ENCODE results near the gene TDG. TPM values are rescaled to one million over a fixed set of nuclear protein-coding genes. Genes with fewer than 3 reads are reported as not detected.
A peak's percentile ranks its signal among the peaks of the same experiment; 100 is the strongest.

The TDG gene
- total and polyA plus RNA-seq, 10 of the 15 experiments (the other 5 are each of a cell fraction or from before 2014, with no cell fraction given): 29.7 to 68.8 (median 51.2) TPM

DNA sequence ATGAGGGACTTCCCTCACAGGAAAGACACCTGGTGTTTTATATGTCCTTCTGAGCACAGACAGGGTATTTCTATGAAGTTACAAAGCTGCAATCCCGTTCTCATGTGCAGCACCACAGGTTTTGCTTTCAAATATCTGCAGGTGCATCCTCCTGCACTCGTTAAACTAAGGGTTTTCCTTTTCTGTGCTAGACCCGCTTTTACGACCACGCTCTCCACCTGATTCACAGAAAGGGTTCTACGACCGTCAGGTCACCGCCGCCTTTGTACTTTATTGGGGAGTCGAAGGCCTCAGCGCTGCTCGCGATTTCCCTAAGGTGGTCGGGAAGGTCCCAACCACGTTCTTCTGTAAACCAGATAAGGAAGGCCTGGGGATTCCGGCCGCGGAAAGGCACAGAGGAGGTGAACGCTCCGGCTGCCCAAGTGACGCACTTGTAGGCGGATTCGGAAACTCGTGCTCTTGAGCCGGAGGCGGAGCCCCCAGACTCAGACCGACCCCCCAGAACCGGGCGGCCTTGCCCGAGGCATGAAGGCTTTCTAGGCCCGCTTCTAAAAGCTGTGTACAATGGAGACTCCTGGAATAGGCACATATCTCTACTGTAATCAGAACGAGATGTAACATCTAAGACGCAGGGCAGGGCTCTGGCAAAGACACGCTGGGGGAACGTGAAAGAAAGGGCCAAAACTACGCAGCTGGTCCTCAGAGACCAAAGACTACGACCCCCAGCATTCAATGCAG is 36.5 kb upstream of the TDG start (continued):
- TF ChIP-seq, protein P1, sequence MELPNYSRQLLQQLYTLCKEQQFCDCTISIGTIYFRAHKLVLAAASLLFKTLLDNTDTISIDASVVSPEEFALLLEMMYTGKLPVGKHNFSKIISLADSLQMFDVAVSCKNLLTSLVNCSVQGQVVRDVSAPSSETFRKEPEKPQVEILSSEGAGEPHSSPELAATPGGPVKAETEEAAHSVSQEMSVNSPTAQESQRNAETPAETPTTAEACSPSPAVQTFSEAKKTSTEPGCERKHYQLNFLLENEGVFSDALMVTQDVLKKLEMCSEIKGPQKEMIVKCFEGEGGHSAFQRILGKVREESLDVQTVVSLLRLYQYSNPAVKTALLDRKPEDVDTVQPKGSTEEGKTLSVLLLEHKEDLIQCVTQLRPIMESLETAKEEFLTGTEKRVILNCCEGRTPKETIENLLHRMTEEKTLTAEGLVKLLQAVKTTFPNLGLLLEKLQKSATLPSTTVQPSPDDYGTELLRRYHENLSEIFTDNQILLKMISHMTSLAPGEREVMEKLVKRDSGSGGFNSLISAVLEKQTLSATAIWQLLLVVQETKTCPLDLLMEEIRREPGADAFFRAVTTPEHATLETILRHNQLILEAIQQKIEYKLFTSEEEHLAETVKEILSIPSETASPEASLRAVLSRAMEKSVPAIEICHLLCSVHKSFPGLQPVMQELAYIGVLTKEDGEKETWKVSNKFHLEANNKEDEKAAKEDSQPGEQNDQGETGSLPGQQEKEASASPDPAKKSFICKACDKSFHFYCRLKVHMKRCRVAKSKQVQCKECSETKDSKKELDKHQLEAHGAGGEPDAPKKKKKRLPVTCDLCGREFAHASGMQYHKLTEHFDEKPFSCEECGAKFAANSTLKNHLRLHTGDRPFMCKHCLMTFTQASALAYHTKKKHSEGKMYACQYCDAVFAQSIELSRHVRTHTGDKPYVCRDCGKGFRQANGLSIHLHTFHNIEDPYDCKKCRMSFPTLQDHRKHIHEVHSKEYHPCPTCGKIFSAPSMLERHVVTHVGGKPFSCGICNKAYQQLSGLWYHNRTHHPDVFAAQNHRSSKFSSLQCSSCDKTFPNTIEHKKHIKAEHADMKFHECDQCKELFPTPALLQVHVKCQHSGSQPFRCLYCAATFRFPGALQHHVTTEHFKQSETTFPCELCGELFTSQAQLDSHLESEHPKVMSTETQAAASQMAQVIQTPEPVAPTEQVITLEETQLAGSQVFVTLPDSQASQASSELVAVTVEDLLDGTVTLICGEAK (IDR thresholded peaks at IDR 0.05; ENCODE audit: borderline replicate concordance): no peak
- TF ChIP-seq KDM1A (IDR thresholded peaks at IDR 0.05; ENCODE audit: borderline replicate concordance) (no peak), TAF1 (IDR thresholded peaks at IDR 0.05; ENCODE audit: borderline replicate concordance, low read depth, low read length) (peak; percentile 12), SP1 (IDR thresholded peaks at IDR 0.05; ENCODE audit: low read depth, low read length) (no peak), ZNF622 (IDR thresholded peaks at IDR 0.05) (no peak), CBFB (IDR thresholded peaks at IDR 0.05; ENCODE audit: low read depth) (no peak; the same call in none of the 2 replicates), BCLAF1 (IDR thresholded peaks at IDR 0.05) (no peak), POU2F2 (IDR thresholded peaks at IDR 0.05; ENCODE audit: borderline replicate concordance, low read depth, low read length) (no peak; the same call in 1 of the 3 replicates), BHLHE40 (IDR thresholded peaks at IDR 0.05; ENCODE audit: borderline replicate concordance in 1 of 2, low read depth in 2 of 2, low read length in 1 of 2) (peak; percentile 63 to 80; a peak in 3 of 4 replicates), BMI1 (IDR thresholded peaks at IDR 0.05; ENCODE audit: borderline replicate concordance) (no peak), IKZF1 (conservative IDR thresholded peaks at IDR 0.05) (peak; percentile 69; the same call in 1 of the 2 replicates), EP300 (IDR thresholded peaks at IDR 0.05; ENCODE audit: borderline replicate concordance in 1 of 2, control insufficient read depth in 1 of 2, low read depth in 2 of 2, low read length in 2 of 2) (peak in 1 of 2 experiments; percentile 53; a peak in 2 of 4 replicates), IRF5 (IDR thresholded peaks at IDR 0.05; ENCODE audit: borderline replicate concordance) (no peak), FOXM1 (IDR thresholded peaks at IDR 0.05; ENCODE audit: low read depth, low read length) (peak; percentile 62), ZNF217 (IDR thresholded peaks at IDR 0.05) (no peak), MTA2 (IDR thresholded peaks at IDR 0.05; ENCODE audit: low read depth) (peak; percentile 18)

Data from GM12878 (cell line).